ENCODE data around the gene MMP20. TPM values are rescaled to one million over a fixed set of nuclear protein-coding genes. Genes with fewer than 3 reads are reported as not detected.
A peak's percentile ranks its signal among the peaks of the same experiment; 100 is the strongest.

Gene MMP20
- total and polyA plus RNA-seq, 2 experiments from 2014 or later = not detected

DNA sequence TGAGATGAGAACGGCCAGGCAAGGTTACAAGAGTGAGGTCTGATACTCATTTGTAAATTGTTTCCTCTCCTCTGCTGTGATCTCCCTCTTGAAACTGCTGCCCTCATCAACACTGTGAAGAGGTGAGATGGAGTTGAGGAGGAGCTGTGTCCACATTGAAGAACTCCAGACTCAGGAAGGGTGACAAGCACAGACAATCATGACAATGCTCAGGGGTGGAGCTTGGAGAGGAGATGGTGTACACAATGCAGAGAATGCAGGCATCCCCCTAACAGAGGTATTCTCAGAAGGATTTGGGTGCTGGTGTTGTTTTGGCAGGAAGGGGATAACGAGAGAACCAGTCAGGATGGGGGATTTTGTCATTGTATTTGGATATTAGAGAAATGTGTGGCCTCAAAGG, 73.1 kb downstream of the MMP20 start:
- Histone ChIP-seq H3K27ac (ENCODE audit: low read depth) (no peak overlapping the region), H3K4me3 (no peak overlapping the region), H3F3A (replicated peaks; ENCODE audit: low read depth) (no peaks in the 10 kb centered on the region), H3K9me2 (ENCODE audit: insufficient read depth) (no peaks in the 10 kb centered on the region), H4K20me1 (replicated peaks; ENCODE audit: insufficient read depth) (no peaks in the 10 kb centered on the region), H3K79me2 (replicated peaks; ENCODE audit: insufficient read depth) (no peaks in the 10 kb centered on the region), H3K36me3 (ENCODE audit: insufficient read depth) (no peaks in the 10 kb centered on the region), H3K27me3 (ENCODE audit: insufficient read depth) (no peaks in the 10 kb centered on the region), H3K4me2 (no peak overlapping the region), H2AFZ (peak overlapping the region; percentile 74), H3K4me1 (ENCODE audit: insufficient read depth) (peaks cover 15% of the 10 kb centered on the region; the same call in 1 of the 2 replicates)
- H3K4me3 Mint-ChIP-seq = no peak overlapping the region
- H3K36me3 Mint-ChIP-seq (ENCODE audit: low read depth) = no peaks in the 10 kb centered on the region
- peak overlapping the region; percentile 16; the same call in 1 of the 2 replicates for H3K27ac Mint-ChIP-seq
- ATAC-seq = no peak
- no peak for DNase-seq (ENCODE audit: low spot score)
- H3K27me3 Mint-ChIP-seq (ENCODE audit: insufficient read depth, low read depth, poor library complexity) = no peaks in the 10 kb centered on the region
- TF ChIP-seq EZH2 (IDR thresholded peaks at IDR 0.05; ENCODE audit: low read depth, unreplicated experiment) (no peak), EZH2phosphoT487 (IDR thresholded peaks at IDR 0.05; ENCODE audit: unreplicated experiment) (no peak), POLR2AphosphoS5 (IDR thresholded peaks at IDR 0.05; ENCODE audit: low read depth) (no peak), ZNF331 (CRISPR knock-in tag; IDR thresholded peaks at IDR 0.05; ENCODE audit: low read depth) (no peak), ZNF462 (CRISPR knock-in tag; IDR thresholded peaks at IDR 0.05) (no peak), JUNB (IDR thresholded peaks at IDR 0.05; ENCODE audit: unreplicated experiment) (no peak), STAT1 (IDR thresholded peaks at IDR 0.05; ENCODE audit: unreplicated experiment) (no peak), CREB1 (CRISPR knock-in tag; IDR thresholded peaks at IDR 0.05; ENCODE audit: low read depth) (no peak)
- TF ChIP-seq, protein P1, sequence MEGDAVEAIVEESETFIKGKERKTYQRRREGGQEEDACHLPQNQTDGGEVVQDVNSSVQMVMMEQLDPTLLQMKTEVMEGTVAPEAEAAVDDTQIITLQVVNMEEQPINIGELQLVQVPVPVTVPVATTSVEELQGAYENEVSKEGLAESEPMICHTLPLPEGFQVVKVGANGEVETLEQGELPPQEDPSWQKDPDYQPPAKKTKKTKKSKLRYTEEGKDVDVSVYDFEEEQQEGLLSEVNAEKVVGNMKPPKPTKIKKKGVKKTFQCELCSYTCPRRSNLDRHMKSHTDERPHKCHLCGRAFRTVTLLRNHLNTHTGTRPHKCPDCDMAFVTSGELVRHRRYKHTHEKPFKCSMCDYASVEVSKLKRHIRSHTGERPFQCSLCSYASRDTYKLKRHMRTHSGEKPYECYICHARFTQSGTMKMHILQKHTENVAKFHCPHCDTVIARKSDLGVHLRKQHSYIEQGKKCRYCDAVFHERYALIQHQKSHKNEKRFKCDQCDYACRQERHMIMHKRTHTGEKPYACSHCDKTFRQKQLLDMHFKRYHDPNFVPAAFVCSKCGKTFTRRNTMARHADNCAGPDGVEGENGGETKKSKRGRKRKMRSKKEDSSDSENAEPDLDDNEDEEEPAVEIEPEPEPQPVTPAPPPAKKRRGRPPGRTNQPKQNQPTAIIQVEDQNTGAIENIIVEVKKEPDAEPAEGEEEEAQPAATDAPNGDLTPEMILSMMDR (conservative IDR thresholded peaks at IDR 0.05; ENCODE audit: low read depth in 2 of 2) = no peak
- H3K9me3 Mint-ChIP-seq = no peaks in the 10 kb centered on the region
- peaks cover 13% of the 10 kb centered on the region for H3K4me1 Mint-ChIP-seq
